ENCODE results near the gene AMBRA1. TPM values are rescaled to one million over a fixed set of nuclear protein-coding genes. Genes with fewer than 3 reads are reported as not detected.

Gene AMBRA1
- total RNA-seq, 1 donor from 2014 or later = 33.9 TPM

DNA sequence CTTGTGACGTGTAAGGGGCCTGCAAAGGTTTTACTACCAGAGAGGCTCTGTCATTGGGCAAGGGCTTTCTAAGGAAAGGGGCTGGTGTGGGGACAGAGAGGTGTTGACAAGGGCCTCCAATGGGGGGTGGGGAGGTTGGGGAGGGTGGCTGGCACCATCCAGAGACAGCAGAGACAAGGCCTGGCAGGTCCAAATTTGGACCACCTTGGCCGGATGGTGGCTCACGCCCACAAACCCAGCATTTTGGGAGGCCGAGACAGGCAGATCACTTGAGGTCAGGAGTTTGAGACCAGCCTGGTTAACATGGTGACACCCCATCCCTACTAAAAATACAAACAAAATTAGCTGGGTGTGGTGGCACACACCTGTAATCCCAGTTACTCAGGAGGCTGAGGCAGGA lies 200.1 kb downstream of the AMBRA1 start:
- DNase-seq = no peak
- Histone ChIP-seq H3K27ac (no peak overlapping the region), H3K4me1 (peaks cover 23% of the 10 kb centered on the region), H3K9me3 (no peaks in the 10 kb centered on the region), H3K36me3 (peaks cover 13% of the 10 kb centered on the region), H3K4me3 (no peak overlapping the region), H3K27me3 (peaks cover 34% of the 10 kb centered on the region)
- TF ChIP-seq, protein P1, sequence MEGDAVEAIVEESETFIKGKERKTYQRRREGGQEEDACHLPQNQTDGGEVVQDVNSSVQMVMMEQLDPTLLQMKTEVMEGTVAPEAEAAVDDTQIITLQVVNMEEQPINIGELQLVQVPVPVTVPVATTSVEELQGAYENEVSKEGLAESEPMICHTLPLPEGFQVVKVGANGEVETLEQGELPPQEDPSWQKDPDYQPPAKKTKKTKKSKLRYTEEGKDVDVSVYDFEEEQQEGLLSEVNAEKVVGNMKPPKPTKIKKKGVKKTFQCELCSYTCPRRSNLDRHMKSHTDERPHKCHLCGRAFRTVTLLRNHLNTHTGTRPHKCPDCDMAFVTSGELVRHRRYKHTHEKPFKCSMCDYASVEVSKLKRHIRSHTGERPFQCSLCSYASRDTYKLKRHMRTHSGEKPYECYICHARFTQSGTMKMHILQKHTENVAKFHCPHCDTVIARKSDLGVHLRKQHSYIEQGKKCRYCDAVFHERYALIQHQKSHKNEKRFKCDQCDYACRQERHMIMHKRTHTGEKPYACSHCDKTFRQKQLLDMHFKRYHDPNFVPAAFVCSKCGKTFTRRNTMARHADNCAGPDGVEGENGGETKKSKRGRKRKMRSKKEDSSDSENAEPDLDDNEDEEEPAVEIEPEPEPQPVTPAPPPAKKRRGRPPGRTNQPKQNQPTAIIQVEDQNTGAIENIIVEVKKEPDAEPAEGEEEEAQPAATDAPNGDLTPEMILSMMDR (IDR thresholded peaks at IDR 0.05) = no peak
- intact Hi-C loops (cut with DNase I) = loop anchor here (10.0 kb wide), 1 partner anchor 141 kb away; no protein-coding TSS in a partner anchor
- no peak for ATAC-seq

DNA sequence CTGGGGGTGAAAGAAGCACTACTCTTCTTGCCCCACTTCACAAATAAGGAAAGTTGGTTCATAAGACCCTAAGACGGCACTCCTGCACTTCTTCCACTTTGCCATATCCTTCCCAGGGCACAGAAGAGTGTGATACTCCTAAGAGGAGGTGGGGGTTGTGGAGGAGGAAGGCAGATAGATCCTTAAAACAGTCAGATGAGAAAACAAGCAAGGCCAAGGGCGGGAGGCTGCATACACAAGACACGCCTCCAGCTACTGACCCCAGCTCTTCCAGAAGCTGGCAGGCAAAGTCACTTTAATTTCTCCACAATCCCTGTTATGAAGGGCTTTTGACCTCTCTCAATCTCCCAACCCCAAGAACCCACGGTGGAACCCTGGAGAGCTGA lies 200.6 kb downstream of the AMBRA1 start:
- no peak for ATAC-seq
- intact Hi-C loops (cut with DNase I) = loop anchor here (10.0 kb wide), 1 partner anchor 142 kb away; no protein-coding TSS in a partner anchor

DNA sequence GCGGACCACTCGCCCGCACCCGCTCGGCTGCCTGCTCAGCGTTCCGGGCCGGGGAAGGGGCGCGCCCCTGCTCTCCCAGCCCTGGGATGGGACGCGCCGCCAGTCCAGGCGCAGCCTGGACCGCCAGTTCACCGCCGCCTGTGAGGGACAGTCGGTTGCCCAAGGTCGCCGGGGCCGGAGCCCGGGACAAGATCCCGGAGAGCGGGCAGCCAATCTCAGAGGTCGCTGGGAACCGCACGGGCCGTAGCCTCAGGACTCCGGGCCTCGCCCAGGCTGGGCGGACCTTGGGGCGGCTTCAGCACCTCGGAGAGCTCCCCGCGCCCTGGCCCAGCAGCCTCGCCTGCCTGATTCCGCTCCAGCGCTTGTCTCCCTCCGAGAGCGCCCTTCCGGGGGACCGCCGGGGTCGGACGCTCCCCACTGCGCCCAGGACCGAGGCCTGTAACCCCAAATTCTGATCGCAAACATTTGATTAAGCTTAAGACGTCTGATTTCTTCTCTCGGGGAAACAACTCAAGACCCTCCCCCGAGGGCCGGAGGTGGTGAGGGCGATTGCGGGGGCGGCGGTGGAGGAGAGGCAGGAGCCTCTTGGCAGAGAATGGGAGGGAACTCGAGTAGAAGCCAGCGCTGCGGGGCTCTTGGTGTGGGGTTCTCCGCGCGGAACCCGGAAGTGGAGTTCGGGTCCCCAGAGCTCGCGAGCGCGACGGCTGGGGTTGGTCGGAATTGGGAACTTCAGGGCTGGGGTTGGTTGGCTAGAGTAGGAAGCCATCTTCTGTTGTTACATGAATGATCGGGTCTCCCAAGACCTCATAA lies 201.2 kb downstream of the AMBRA1 start:
- Histone ChIP-seq H3K36me3 (peaks cover 5% of the 10 kb centered on the region), H3K4me1 (peaks cover 23% of the 10 kb centered on the region), H3K27me3 (peaks cover 45% of the 10 kb centered on the region), H3K9me3 (no peaks in the 10 kb centered on the region), H3K27ac (no peak overlapping the region), H3K4me3 (peak overlapping the region; percentile 37)
- ATAC-seq (peak; percentile 92), DNase-seq (peak; percentile 93)
- TF ChIP-seq, protein P1 (IDR thresholded peaks at IDR 0.05) = no peak
- intact Hi-C loops (cut with DNase I) = loop anchor here (10.0 kb wide), 1 partner anchor 142 kb away; no protein-coding TSS in a partner anchor

More for the DNA sequence above, 200.6 kb downstream of the AMBRA1 start:
- H3K27me3 ChIP-seq = peaks cover 39% of the 10 kb centered on the region
- TF ChIP-seq, protein P1 (IDR thresholded peaks at IDR 0.05) = no peak
- peaks cover 23% of the 10 kb centered on the region for H3K4me1 ChIP-seq
- peaks cover 11% of the 10 kb centered on the region for H3K36me3 ChIP-seq
- no peak overlapping the region for H3K4me3 ChIP-seq
- H3K27ac ChIP-seq = no peak overlapping the region
- no peak for DNase-seq
- no peaks in the 10 kb centered on the region for H3K9me3 ChIP-seq

DNA sequence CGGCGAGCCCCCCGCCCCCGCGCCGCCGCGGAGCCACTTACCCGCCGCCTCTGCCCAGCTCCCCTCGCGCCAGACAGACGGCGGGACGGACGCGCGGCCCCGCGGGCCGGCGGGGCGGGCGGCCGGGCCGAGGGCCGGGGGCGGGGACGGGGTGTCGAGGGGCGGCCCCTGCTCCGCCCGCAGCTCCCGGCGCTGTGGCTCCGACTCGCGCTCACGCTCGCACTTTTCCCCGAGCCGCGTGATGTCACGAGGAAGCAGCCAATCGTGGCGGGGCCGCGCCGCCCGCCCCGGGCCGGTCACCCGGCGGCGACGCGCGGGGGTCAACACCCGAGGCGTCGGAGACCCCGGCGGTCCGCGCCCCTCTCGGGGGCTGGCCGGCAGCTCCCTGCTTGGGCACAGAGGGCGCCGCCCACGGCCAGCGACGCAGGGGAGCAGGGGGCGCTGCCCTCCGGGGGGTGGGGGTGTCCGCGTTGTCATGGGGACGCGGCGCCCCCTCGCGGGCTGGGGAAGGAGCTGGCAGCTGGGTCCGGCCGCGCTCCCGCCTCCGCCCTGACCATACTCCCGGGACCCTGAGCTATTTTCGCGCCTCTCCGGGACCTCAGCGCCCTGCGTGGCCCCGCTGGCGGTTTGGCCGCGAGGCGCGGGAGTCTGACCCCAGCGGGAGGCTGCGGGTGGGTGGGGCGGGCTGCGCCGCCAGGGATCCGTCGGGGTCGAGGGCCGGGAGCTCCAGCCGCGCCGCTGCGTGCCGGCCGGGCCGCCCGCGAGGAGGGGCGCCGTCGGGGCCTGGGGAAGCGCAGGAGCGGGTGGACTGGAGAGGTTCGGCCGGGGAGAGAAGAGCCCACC lies 202.0 kb downstream of the AMBRA1 start, which contains the start of gene CHRM4:
Gene CHRM4 (minus strand): TSS at position 199 of the 843 bp plus-strand sequence. CDS start 5,219 bp downstream, outside the sequence.
- no peak within 1 kb of the TSS for H3K27ac ChIP-seq
- H3K4me1 ChIP-seq = peaks cover 23% of the 10 kb centered on the region
- no peak for DNase-seq
- ATAC-seq = peak; percentile 1
- intact Hi-C loops (cut with DNase I) = loop anchor here (10.0 kb wide), 1 partner anchor 143 kb away; no protein-coding TSS in a partner anchor
- TF ChIP-seq, protein P1 (IDR thresholded peaks at IDR 0.05) = peak; percentile 24
- H3K9me3 ChIP-seq = no peaks in the 10 kb centered on the region
- peaks cover 54% of the 10 kb centered on the region for H3K27me3 ChIP-seq
- H3K36me3 ChIP-seq = no peaks in the 10 kb centered on the region
- H3K4me3 ChIP-seq = peak within 1 kb of the TSS; percentile 37

DNA sequence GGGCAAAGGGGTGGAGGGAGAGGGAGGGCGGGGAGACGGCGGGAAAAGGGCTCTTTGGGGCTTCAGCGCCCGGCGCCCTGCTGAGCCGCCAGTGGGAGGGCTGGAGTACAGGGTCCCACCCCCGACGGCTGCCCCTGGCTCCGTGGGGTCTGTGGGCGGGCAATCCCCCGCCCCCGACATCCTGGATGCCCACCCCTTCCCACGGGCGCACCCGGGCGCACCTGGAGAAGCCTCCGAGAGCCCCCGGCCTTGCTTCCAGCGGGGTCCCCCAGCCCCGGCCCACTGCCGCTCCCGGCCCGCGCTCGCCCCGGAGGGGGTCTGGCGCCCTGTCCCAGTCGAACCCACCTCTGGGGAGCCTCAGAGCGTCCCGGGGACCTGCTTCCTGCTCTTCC lies 202.6 kb downstream of the AMBRA1 start:
- TF ChIP-seq, protein P1 (IDR thresholded peaks at IDR 0.05) = no peak
- H3K36me3 ChIP-seq = no peaks in the 10 kb centered on the region
- intact Hi-C loops (cut with DNase I) = loop anchor here (10.0 kb wide), 1 partner anchor 144 kb away; no protein-coding TSS in a partner anchor
- no peak for DNase-seq
- H3K9me3 ChIP-seq = no peaks in the 10 kb centered on the region
- H3K27me3 ChIP-seq = peaks cover 56% of the 10 kb centered on the region
- H3K27ac ChIP-seq = no peak overlapping the region
- H3K4me1 ChIP-seq = peaks cover 23% of the 10 kb centered on the region
- no peak overlapping the region for H3K4me3 ChIP-seq
- no peak for ATAC-seq

Data from upper lobe of right lung (tissue), 1 donor.